Hematopoietic multipotent progenitor cell treated with erythropoietin and hydrocortisone succinate and interleukin-3 and kit ligand, for 17 days (in vitro differentiated cells): ENCODE results near the gene UAP1L1.
"Not testable (repeated sequence)": the region's sequence is repeated elsewhere in the genome, so short reads cannot be mapped to it uniquely, and the experiment has no call there.

Experiments used
- DNase-seq: peaks from one replicate; pipeline ENCODE4 v3.0.0-alpha.2; 2015; ENCODE audit warnings: low spot score

The UAP1L1 gene

GRCh38 chr9:137077010-137077747 is at the start of gene UAP1L1:
Gene UAP1L1, plus strand, starts transcription at chr9:137077517. Its CDS starts 16 bp downstream, at chr9:137077533.
- peak; percentile 28 for DNase-seq

GRCh38 chr9:137028263-137029057 is 48.9 kb upstream of the UAP1L1 start:
- DNase-seq, result peak; percentile 72

GRCh38 chr9:137029058-137029936 is 48.0 kb upstream of the UAP1L1 start:
- peak; percentile 71 for DNase-seq

- DNase-seq, result no peak
Measured at GRCh38 chr9:137030006-137030405, 47.3 kb upstream of the UAP1L1 start.

GRCh38 chr9:137030538-137031527 is 46.5 kb upstream of the UAP1L1 start:
- no peak for DNase-seq

GRCh38 chr9:137031904-137032640 is 45.2 kb upstream of the UAP1L1 start, which contains the start of gene FUT7:
Gene FUT7, minus strand, starts transcription at chr9:137032088. Its CDS starts 97 bp downstream, at chr9:137031991.
- DNase-seq, result no peak

GRCh38 chr9:137032858-137033257 is 44.5 kb upstream of the UAP1L1 start:
- DNase-seq, result no peak

GRCh38 chr9:137033481-137033880 is 43.8 kb upstream of the UAP1L1 start:
- not testable (repeated sequence) for DNase-seq

- DNase-seq, result no peak
Measured at GRCh38 chr9:137034039-137034708, 43.1 kb upstream of the UAP1L1 start.

GRCh38 chr9:137034709-137035506 is 42.4 kb upstream of the UAP1L1 start:
- peak; percentile 82 for DNase-seq

GRCh38 chr9:137035507-137035834 is 41.8 kb upstream of the UAP1L1 start:
- DNase-seq, result no peak

GRCh38 chr9:137035937-137036336 is 41.4 kb upstream of the UAP1L1 start:
- DNase-seq, result no peak

- no peak for DNase-seq
Measured at GRCh38 chr9:137037035-137037434, 40.3 kb upstream of the UAP1L1 start.

- DNase-seq, result no peak
Measured at GRCh38 chr9:137037483-137037882, 39.8 kb upstream of the UAP1L1 start.

GRCh38 chr9:137038916-137039315 is 38.4 kb upstream of the UAP1L1 start:
- no peak for DNase-seq

- DNase-seq, result no peak
Measured at GRCh38 chr9:137039611-137040366, 37.5 kb upstream of the UAP1L1 start.

- DNase-seq, result no peak
Measured at GRCh38 chr9:137040568-137040967, 36.7 kb upstream of the UAP1L1 start.

GRCh38 chr9:137041124-137041523 is 36.2 kb upstream of the UAP1L1 start:
- DNase-seq, result no peak
